Stimulated activated CD8-positive, alpha-beta memory T cell treated with anti-CD3 and anti-CD28 coated beads, Interleukin-12 subunit alpha, Interleukin-12 subunit beta, amount 100 ng/mL, for 24 hours (primary cell): ENCODE measurements around the gene ZNF407.

Experiments used
- DNase-seq: peaks from one replicate; pipeline ENCODE4 v3.0.0-alpha.2; 2020; ENCODE audit errors: extremely low read depth

Gene ZNF407

DNA sequence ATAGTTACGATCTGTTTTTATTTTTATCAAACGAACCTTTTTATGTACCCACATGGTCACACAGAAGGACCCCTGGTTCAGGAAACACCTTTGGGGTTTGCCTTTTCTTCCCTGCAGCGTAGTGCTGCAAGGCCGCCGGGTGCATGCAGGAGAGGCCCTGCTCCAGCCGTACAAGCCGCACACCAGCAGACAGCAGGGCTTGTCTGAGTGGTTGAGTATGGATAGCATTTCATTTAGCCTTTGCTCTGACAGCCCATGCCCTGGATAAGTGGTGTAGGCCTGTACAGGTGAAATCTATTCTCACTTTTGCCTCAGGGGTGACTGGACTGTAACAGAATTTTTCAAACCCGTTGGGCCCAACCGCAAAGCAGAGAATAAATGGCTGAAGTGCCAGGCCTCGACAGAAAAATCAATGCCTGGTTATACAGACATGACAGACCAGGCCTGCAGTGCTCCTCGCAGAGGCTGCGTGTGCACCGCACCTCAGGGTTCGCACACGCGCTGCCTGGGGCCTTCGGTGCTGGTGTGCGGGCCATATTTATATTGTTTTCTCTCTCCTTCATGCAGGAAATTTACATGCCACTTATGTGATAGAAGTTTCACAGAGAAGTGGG, 279.1 kb downstream of the ZNF407 start:
- no peak for DNase-seq

DNA sequence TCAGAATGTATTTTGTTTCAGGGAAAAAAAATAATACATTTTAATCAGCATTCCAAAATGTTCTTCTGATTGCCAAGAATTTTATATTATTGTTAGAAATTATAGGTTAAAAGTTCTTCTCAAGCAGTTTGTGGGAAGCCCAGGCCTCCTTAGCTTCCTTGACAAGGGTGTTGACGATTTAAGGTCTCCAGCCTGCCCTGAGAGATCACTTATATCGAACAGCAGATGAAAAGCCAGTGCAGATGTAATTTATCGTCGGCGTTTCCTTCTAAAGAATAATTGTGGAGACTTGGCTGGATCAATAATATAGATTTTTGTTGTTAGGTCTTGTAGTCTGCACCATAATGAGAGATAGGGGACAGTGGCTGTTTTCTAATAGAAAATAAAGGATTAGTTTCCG, 280.6 kb downstream of the ZNF407 start:
- no peak for DNase-seq

DNA sequence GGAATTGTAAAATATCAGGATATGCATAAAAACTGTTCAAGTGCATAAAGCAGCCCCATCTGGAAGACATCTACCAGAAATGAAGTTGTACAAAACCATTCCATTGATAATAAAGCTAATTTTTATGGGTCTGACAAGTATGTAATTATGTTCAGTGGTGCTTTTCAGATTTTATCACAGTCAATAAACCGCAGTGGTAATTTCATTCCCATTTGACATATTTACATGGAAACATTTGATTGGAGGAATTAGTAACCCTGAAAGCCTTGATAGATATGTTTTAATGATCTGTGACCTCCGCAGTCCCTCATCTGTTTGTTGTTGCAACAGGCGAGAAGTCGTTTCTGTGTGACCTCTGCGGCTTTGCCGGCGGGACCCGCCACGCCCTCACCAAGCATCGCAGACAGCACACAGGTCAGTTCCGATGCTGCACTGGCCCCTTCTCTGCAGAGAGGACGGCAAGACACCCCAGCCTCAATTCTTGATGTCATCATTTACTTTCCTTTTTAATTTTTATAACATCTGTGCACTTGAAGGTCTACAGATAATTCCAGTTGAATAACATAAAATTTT, 283.1 kb downstream of the ZNF407 start:
- no peak for DNase-seq

DNA sequence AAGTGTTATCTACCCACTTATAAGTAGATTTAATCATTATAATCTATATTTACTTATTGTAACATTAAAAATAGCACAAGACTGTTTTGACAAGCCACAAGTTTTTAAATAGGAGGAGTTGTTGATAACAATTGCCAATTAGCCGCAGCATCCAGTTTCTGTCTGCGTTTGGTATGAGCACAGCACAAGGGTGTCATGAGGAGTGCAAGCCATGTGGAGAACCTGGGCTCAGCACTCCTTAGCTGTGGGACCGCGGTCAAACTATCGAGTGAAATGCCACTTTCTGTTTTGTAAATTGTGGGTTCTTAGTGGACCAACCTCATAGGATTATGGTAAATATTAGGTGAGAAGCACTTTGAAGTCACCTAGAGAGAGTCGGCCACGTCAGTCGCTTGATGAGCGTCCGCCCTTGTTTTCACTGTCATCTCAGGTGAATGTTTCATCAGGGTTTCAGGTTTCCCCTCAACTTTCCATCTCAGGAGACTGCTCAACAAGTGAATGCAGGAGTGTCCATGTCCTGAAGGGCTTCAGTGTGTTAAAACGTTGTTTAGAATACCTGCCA, 294.5 kb downstream of the ZNF407 start:
- DNase-seq = no peak

DNA sequence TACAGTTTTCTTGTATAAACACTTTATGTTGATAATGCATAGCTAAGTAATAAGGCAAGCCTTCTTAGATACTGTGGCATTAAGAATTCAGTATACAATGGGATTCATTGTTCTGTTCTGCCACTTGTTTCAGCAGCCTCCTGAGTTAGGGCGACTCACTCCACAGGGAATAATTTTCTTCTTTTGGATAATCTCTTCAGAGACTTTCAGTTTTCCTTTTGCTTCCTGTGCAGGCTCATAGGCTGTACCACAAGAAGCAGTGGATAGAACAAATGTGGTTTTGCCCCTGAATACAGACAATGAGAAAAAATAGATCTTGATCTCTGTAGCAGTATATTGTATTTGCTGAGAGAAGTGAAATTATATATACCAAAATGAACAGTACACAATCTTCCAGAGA, 298.0 kb downstream of the ZNF407 start:
- no peak for DNase-seq

DNA sequence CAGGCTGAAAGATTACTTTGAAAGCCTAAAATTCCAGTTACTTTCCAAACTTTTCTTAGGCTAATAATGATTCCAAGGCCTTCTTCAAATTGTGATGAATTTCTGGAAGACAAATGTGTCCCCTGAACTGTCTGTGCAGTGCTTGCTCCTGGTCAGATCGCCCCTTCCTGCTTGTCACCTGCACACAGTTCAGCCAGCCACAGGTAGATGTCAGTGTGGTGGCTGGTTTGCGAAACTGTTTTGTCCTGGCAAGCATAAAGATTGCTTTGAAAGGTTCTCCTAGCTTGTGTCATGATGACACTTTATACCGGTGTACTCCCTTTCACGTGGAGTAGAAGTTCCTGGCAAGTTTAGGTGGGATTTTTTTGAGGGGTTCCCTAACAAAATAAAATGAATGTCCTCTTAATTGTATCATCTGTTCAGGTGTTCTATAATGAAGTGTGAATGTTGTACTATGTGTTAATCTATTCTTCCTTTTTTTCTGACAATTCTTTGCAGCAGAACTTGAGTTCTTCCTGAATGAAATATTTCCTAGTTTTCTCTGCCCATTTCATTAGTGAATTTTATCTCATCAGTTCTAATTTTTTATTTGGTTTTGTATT, 298.8 kb downstream of the ZNF407 start:
- no peak for DNase-seq

DNA sequence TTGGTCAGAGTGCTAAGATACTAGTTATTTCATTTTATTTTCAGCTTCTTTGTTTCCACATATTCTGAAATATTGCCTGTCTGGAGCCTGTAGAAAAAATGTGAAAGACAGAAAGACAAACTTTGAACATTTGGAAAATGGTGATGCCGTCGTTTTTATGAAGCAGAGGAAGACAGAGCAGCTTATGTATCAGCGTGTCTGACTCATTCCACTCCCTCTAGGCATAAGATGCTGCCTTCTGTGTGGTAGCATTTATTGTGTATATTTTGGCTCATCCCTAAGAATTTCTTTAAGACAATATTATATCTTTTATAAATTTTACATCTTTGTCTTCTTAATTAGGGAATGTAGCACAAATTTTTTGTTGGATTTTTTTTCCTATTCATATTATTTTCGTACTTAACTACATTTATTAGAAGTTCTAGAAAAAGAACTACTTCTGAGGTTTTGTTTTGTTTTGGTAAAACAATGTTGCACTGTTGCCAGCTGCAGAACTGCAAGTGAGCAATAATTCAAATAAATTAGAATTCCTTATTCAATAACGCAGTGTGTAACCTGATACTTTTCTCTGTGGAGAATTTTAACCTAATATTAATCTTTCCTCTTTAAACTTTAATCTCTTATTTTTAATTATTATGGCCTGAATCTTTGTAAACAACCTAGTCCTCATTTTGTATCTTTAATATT, 300.4 kb downstream of the ZNF407 start:
- DNase-seq = no peak

DNA sequence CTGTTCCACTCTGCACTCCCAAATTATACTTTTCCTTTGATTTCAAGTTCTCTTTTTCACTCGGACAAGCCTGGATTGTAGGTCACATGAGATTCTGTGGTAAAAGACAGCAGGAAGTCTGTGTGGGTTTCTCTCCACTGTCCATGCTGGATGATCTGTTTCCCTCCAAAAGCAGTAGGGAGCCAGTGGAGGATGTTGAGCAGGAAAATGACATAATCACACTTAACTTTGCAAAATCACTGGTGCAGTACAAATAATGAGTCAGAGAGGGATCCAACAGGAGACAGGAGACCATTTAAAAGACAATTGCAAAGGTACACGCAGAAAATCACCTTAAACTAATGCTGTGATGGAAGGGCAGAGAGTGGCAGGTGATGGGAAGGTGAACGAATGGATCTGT, 301.3 kb downstream of the ZNF407 start:
- DNase-seq = no peak

DNA sequence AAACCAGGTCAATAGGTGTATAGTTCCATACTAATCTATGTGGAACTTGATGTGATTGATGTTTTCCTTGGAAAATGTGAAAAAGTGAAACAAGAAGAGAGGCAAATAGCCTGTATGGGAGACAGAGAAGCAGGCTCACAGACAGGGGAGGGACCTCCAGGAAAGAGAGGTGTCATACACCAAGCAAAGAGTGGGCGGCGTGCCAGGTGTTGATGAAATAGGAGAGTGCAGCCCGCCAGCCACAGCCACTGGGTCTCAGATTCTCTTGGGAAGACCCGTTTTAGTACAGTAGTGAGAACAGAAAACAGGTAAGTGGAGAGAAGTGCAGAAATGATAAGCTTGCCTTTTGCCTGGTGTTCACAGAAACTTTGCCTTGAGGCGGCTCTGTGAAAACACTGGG, 301.9 kb downstream of the ZNF407 start:
- no peak for DNase-seq

DNA sequence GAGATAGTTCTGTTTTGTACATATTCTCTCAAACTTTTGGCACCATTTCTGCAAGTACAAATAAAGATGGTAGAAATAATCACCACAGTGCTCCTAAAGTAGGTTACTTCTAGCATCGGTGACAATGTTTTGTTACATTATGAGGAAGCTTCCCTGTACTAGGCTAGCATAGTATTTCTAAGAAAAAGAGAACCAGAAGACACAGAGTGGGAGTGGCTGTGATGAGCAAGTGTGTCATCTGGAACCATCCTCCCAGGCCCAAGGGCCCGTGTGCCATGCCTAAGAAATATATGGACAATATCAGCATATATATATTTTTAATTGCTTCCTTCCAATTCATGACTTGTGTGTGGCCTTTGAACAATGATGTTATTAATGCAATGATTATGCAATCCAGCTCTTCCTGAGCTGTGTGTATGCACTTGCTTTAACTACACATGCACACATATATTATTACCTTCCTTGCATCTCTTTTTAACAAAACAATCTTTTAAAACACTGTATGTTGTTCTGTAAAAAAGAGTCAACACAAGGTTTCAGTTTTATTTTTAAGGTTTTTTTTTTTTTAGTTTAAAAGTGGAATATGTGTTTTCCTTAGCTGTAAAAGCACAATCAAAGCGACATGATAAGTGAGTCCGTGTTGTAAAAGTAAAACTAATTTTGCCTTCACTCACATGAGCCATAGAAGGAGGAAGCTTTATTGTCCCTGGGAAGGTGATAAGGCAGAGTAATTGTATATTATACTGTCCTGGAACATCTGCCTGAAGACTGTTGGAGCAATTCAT, 303.9 kb downstream of the ZNF407 start:
- no peak for DNase-seq

DNA sequence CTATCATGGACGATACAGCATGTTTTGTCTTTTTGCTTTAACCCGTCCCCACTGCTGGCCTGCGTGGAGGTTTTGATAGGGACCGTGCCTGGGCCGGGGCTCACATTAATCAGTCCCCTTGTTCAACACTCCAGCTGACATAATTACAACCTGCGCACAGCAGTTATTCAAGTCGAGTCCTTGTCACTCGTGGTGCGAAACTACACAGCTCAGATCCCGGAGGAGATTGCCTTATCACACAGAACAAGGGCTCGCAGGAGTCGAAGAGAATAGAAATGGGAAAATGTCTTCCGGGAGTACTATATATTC, 304.4 kb downstream of the ZNF407 start:
- DNase-seq = no peak

DNA sequence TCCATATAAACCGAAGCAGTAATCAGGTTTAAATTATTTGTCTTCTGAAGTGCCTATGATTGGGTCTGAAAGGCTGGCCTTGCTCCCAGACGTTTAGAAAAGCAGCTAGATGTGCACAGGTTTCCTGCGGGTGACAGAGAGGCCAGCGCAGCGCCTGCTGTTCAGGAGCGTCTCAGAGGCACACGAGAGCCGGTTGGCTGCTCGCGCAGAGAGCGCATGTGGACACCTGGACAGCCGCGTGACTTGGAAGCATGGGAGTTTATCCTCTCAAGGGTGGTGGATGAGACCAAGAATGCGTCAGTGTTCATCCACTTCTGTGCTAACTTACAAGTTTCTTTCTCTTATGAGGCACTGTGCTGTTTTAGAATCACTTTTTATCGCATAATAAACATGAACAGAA, 307.6 kb downstream of the ZNF407 start:
- DNase-seq = no peak

DNA sequence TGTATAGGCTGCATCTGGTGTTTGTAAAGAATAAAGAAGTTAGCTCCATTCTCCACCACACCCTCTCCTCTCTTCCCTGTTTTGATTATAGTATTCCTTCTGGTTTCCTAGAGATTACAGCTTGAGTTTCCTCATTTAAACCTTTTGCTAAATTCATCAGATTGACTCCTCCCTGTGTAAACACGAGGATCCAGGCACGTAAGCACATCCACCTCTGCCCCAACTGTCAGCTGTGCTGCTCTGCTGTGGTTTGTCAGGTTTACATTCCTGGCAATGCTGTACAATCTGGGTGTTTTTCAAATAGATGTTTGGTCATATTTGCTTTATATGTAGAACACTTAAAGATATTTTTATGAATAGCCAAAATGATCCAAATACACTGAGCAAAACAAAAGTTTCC, 308.5 kb downstream of the ZNF407 start:
- DNase-seq = no peak

DNA sequence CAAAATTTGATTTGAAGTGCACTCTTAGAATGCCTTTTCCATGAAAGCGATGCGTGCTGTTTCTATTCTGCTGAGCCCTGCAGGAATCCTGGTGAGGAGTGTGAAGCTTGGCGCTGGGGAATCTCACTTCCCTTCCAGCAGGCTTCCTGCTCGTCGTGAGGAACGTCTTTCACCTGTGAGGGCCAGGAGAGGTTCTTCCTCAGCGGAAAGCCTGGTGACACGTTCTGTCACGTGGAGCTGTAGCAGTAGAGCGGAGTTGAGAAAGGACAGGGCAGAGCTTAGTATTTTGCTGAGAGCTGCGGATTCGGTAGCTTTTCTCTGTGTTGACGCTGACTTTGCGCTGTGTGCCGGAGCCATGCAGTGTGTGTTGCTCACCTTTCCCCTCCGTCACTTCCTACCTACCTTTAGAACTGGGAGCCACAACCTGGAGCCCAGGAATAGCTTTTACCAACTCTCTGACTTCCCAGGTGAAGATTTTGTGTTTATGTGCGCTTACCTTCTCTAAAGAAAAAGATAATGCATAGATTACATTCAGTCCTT, 316.5 kb downstream of the ZNF407 start:
- no peak for DNase-seq

DNA sequence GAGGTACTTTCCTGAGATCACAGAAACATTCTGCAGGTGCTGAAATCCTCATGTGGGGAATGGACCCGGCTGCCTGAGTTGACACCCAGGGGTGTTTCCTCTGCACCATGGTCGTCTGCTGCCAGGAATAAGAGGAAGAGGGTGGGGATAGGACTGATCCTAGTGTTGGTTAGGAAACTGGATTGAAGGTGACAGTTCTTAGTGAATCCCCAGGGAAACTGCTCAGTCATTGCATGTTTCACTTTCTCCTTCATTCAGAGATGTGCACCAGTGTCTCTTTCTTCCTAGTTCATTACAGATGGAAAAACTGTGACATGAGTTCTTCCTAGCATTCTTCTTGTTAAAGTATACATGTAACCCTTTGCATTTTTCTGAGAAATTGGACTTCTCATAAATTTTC, 317.0 kb downstream of the ZNF407 start:
- no peak for DNase-seq

DNA sequence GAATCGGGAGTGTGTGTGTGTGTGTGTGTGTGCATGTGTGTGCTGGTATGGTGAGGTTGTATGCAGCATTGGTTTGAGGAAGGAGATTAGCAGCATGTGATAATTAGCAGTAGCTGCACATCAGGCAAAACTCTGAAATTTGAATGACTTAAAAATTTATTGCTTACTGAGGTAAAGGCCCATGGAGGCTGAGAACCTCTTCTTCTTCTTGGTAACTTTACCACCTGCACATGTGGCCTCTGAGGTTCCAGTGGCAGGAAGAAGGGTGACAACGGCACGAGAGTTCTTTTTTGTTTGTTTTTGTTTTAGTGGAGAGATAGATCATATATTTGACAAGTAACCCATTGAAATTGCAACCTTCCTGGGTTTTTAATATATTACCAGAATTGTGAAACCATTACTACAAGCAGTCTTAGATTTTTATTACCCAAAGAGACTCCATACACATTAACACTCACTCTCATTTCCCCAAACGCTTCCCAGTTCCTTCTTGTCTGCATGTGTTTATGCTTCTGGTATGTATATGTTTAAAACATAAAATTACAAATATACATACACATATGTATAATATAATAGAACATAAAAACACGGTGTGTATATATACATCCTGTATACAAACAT, 319.2 kb downstream of the ZNF407 start:
- no peak for DNase-seq

DNA sequence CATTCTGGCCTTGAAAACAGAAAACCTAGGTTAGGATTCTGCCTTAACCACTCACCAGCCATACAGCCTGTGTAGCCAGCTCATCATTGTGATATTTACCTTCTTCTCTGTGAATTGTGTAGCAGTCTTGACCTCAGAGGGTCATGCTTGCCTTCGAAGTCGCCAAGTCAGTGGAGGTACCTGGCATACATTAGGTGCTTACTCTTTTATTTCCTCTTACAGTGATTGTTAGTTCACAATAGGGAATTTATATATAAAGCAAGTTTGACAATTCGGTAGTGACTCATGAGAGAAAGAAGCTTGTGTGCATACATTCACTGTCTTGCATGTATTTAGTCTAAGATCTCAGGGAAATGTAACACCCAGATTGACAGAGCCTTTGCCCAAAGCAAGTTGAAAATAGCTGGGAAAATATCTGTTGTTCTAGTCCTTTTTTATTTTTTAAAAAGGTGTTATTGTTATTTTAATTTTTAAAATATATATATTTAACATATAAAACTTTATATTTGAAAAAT, 320.7 kb downstream of the ZNF407 start:
- no peak for DNase-seq

DNA sequence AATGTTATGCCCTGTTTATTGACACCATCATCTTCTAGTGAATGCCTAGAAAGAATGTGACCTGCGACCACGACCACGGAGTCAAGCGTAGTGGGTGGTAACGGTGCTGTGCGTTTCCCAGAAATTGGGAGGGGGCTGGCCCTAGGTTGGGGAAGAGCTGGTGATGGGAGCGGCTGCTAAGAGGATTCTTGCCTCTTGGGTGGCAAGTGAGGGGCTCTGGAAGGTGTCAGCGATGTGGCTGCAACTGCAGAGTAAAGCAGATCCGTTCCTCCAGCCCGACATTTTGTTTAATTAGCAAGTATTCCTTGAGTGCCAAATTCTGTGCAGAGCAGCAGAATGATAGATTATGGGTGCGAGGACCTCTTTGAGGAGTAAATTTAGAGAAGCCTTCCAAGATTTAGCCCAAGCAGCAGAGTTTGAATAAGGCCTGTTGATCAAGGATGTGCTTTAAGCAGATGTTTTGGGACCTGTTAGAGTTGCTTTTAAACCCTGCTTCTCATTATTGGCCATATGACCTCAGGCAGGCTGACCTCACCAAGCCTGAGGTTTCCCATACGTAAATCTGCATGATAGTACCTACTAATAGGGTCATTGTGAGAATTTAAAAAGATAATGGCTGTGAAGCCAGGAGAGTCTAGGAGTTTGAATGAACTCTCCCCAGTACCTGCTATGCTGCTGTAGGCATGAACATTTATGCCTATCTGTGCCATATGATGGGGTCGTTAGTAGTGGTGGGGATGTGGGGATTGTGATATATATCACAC, 323.6 kb downstream of the ZNF407 start:
- DNase-seq = no peak

DNA sequence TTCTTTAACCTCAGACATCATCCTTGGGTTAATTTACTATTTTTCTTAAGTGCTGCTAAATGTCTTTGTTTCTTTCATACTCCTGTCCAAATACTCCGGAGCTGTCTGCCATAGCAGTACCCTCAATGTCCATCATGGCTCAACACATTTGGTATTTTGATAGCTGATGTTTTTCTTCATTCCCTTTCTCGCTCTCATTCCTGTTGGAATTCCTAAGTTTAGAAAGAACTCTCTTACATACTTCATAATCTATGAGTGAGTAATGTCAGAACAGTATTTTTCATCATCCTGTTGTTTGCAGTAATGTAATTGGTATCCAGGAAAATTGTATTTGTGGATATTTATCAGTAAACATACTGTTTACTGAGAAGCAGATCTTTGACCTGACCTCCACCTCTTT, 328.4 kb downstream of the ZNF407 start:
- DNase-seq = no peak

DNA sequence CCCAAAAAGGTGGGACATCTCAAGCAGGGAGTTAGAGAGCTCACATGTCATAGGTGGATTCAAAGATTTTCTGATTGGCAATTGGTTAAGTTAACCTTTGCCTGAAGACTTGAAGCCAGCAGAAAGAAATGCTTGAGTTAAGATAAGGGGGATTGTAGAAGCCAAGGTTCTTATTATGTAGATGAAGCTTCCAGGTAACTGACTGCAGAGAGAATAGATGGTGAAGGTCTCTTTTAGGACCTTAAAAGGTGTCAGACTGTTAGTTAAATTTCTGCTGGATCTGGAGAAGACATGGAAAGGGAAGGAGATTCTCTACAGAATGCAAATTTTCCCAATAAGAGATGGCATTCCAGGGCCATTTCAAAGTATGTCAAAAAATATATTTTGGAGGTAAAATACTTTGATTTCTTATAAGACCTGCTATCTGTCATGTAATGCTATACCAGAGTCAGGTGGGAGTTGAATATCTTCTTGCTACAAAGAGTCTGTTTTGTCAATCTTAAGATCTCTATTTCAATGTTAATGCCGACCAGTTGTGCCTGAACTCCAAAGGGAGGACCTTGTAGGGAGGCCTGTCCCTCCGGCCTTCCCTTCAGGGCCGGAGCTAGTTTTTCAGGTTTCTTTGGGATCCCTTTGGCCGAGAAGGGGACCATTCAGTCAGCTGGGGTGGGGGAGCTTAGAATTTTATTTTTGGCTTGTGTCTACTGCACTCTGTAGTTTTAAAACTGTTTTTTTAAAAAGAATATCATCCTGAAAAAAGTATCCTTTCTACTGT, 330.7 kb downstream of the ZNF407 start:
- no peak for DNase-seq
